Measurements from ENCODE around the gene BBX.

BBX gene

DNA sequence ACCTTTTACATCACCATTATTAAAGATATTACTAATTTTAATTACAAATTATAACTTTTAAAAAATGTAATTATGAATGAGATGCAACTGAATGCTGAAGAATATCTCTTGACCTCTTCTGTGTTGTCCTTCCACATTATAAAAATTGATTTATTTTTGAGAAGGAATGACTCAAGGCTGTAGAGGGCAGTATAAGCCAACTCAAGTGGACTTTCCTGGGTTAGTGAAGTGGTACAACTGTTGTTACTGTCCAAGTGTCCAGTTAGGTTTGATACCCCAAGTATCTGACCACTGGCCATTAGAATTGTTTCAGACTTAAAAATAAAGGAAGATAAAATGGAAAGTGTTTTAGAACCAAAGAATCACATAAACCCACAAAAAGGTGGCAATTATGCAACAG is 51.9 kb downstream of the BBX start:
- H3K4me3 ChIP-seq (replicated peaks; ENCODE audit: insufficient read depth, low read length): no peak overlapping the region
- TF ChIP-seq, protein P1, sequence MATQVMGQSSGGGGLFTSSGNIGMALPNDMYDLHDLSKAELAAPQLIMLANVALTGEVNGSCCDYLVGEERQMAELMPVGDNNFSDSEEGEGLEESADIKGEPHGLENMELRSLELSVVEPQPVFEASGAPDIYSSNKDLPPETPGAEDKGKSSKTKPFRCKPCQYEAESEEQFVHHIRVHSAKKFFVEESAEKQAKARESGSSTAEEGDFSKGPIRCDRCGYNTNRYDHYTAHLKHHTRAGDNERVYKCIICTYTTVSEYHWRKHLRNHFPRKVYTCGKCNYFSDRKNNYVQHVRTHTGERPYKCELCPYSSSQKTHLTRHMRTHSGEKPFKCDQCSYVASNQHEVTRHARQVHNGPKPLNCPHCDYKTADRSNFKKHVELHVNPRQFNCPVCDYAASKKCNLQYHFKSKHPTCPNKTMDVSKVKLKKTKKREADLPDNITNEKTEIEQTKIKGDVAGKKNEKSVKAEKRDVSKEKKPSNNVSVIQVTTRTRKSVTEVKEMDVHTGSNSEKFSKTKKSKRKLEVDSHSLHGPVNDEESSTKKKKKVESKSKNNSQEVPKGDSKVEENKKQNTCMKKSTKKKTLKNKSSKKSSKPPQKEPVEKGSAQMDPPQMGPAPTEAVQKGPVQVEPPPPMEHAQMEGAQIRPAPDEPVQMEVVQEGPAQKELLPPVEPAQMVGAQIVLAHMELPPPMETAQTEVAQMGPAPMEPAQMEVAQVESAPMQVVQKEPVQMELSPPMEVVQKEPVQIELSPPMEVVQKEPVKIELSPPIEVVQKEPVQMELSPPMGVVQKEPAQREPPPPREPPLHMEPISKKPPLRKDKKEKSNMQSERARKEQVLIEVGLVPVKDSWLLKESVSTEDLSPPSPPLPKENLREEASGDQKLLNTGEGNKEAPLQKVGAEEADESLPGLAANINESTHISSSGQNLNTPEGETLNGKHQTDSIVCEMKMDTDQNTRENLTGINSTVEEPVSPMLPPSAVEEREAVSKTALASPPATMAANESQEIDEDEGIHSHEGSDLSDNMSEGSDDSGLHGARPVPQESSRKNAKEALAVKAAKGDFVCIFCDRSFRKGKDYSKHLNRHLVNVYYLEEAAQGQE (IDR thresholded peaks at IDR 0.05; ENCODE audit: insufficient replicate concordance, low read depth): no peak
- H3K27ac ChIP-seq (replicated peaks): no peak overlapping the region
- H3K27me3 ChIP-seq (ENCODE audit: insufficient read depth, poor library complexity, severe bottlenecking): no peaks in the 10 kb centered on the region
- DNase-seq (ENCODE audit: low read depth in 1 of 2, low spot score in 1 of 2): peak; percentile 9 to 13

- no peak for TF ChIP-seq SPI1 (IDR thresholded peaks at IDR 0.05; ENCODE audit: borderline replicate concordance, low read depth)
- TF ChIP-seq, protein P1 (IDR thresholded peaks at IDR 0.05; ENCODE audit: insufficient replicate concordance, low read depth): no peak
- TF ChIP-seq POLR2AphosphoS5 (IDR thresholded peaks at IDR 0.05; ENCODE audit: low read depth): no peak
- TF ChIP-seq, protein P2, sequence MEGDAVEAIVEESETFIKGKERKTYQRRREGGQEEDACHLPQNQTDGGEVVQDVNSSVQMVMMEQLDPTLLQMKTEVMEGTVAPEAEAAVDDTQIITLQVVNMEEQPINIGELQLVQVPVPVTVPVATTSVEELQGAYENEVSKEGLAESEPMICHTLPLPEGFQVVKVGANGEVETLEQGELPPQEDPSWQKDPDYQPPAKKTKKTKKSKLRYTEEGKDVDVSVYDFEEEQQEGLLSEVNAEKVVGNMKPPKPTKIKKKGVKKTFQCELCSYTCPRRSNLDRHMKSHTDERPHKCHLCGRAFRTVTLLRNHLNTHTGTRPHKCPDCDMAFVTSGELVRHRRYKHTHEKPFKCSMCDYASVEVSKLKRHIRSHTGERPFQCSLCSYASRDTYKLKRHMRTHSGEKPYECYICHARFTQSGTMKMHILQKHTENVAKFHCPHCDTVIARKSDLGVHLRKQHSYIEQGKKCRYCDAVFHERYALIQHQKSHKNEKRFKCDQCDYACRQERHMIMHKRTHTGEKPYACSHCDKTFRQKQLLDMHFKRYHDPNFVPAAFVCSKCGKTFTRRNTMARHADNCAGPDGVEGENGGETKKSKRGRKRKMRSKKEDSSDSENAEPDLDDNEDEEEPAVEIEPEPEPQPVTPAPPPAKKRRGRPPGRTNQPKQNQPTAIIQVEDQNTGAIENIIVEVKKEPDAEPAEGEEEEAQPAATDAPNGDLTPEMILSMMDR (IDR thresholded peaks at IDR 0.05; ENCODE audit: insufficient read depth, low read length): no peak
- no peak for TF ChIP-seq GABPA (IDR thresholded peaks at IDR 0.05; ENCODE audit: low read depth)
- Histone ChIP-seq H3K27ac (replicated peaks) (no peak overlapping the region), H3K4me3 (replicated peaks; ENCODE audit: insufficient read depth, low read length) (no peak overlapping the region), H3K27me3 (ENCODE audit: insufficient read depth, poor library complexity, severe bottlenecking) (no peaks in the 10 kb centered on the region)
- no peak for DNase-seq (ENCODE audit: low read depth in 1 of 2, low spot score in 1 of 2)
These were observed 55.3 kb downstream of the BBX start for GRCh38 chr3:107578091-107578490.

- H3K4me3 ChIP-seq (replicated peaks; ENCODE audit: insufficient read depth, low read length): no peak overlapping the region
- DNase-seq (ENCODE audit: low read depth in 1 of 2, low spot score in 1 of 2): no peak
- no peak overlapping the region for H3K27ac ChIP-seq (replicated peaks)
- TF ChIP-seq, protein P2 (IDR thresholded peaks at IDR 0.05; ENCODE audit: insufficient read depth, low read length): no peak
- TF ChIP-seq GABPA (IDR thresholded peaks at IDR 0.05; ENCODE audit: low read depth) (no peak), SPI1 (IDR thresholded peaks at IDR 0.05; ENCODE audit: borderline replicate concordance, low read depth) (no peak)
- no peaks in the 10 kb centered on the region for H3K27me3 ChIP-seq (ENCODE audit: insufficient read depth, poor library complexity, severe bottlenecking)
These were observed 55.8 kb downstream of the BBX start for GRCh38 chr3:107578523-107578922.

DNA sequence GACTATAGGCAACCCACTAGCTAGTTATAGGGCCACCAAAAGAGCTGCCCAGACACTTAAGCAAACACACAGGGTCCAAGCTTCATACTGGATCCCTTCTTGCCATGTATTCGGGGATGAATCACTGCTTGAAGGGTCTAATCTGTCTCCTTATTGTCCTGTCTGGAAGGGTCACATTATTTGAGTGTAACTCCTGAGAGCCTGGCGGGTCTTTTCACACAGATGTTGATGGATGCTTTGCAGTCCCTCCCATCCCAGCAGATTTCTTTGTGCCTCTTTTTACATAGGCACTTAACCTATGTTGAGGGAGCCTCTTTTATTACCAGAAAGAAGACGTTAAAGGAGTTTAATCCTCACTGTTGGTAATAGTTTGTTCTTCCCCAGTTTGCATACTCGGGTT is 56.6 kb downstream of the BBX start:
- TF ChIP-seq, protein P2 (IDR thresholded peaks at IDR 0.05; ENCODE audit: insufficient read depth, low read length): no peak
- TF ChIP-seq GABPA (IDR thresholded peaks at IDR 0.05; ENCODE audit: low read depth): no peak
- TF ChIP-seq SPI1 (IDR thresholded peaks at IDR 0.05; ENCODE audit: borderline replicate concordance, low read depth): no peak
- no peak for TF ChIP-seq POLR2AphosphoS5 (IDR thresholded peaks at IDR 0.05; ENCODE audit: low read depth)
- TF ChIP-seq, protein P1 (IDR thresholded peaks at IDR 0.05; ENCODE audit: insufficient replicate concordance, low read depth): no peak
- DNase-seq (ENCODE audit: low read depth in 1 of 2, low spot score in 1 of 2): no peak
- Histone ChIP-seq H3K4me3 (replicated peaks; ENCODE audit: insufficient read depth, low read length) (no peak overlapping the region), H3K27ac (replicated peaks) (no peak overlapping the region), H3K27me3 (ENCODE audit: insufficient read depth, poor library complexity, severe bottlenecking) (no peaks in the 10 kb centered on the region)
